K562 (cell line): ENCODE measurements around the gene HNRNPK. TPM values are rescaled to one million over a fixed set of nuclear protein-coding genes. Genes with fewer than 3 reads are reported as not detected.
A peak's percentile ranks its signal among the peaks of the same experiment; 100 is the strongest.

Source experiments
- ATF4 ChIP-seq: fragments of 450-650 bp; formaldehyde crosslinking; IDR thresholded peaks from 2 replicates; pipeline ENCODE4 v1.4.0; 2022; ENCODE audit warnings: mild to moderate bottlenecking, moderate library complexity
- BCOR ChIP-seq: fragments of 450-650 bp; IDR thresholded peaks from 2 replicates; pipeline ENCODE4 v1.6.1; 2016
- BMI1 ChIP-seq: fragments of 150-350 bp; IDR thresholded peaks from 2 replicates; pipeline ENCODE4 v1.6.1; 2014; ENCODE audit warnings: low read length
- CEBPZ ChIP-seq: fragments of 150-350 bp; IDR thresholded peaks from 2 replicates; pipeline ENCODE4 v1.6.1; 2014; ENCODE audit warnings: low read depth, mild to moderate bottlenecking, low read length, borderline replicate concordance
- CHCHD3 ChIP-seq: fragments of 250-450 bp; sonication (Bioruptor Pico); IDR thresholded peaks from 2 replicates; pipeline ENCODE4 v2.1.2; 2022; ENCODE audit warnings: mild to moderate bottlenecking
- FOXP4 ChIP-seq: sonication (generic); formaldehyde crosslinking; IDR thresholded peaks from 2 replicates; pipeline ENCODE4 v1.8.0; 2022; ENCODE audit warnings: mild to moderate bottlenecking, missing genetic modification reagents, borderline replicate concordance
- GATA2 ChIP-seq: sonication (generic); formaldehyde crosslinking; IDR thresholded peaks from 2 replicates; pipeline ENCODE4 v1.4.0; 2020; ENCODE audit warnings: mild to moderate bottlenecking, missing genetic modification reagents
- GTF2F1 ChIP-seq: IDR thresholded peaks from 2 replicates; pipeline ENCODE4 v1.6.1; 2011; ENCODE audit warnings: low read depth, low read length, improper control_type of control experiment
- KLF10 ChIP-seq: fragments of 250-450 bp; sonication (Bioruptor Pico); IDR thresholded peaks from 2 replicates; pipeline ENCODE4 v1.6.1; 2021; ENCODE audit warnings: matching md5 sums
- MAFK ChIP-seq: IDR thresholded peaks from 2 replicates; pipeline ENCODE4 v1.6.1; 2011; ENCODE audit warnings: low read length, improper control_type of control experiment
- MTA3 ChIP-seq: fragments of 450-650 bp; formaldehyde crosslinking; IDR thresholded peaks from 2 replicates; pipeline ENCODE4 v1.6.1; 2017; ENCODE audit warnings: mild to moderate bottlenecking, borderline replicate concordance
- NFE2 ChIP-seq: IDR thresholded peaks from 2 replicates; pipeline ENCODE4 v1.6.1; 2014; ENCODE audit warnings: antibody characterized with exemption, low read depth
- NFIX ChIP-seq: fragments of 250-450 bp; sonication (Bioruptor Pico); IDR thresholded peaks from 2 replicates; pipeline ENCODE4 v1.4.0; 2020; ENCODE audit warnings: low read depth, mild to moderate bottlenecking, moderate library complexity
- RBM25 ChIP-seq: fragments of 200-400 bp; formaldehyde crosslinking; IDR thresholded peaks from 2 replicates; pipeline ENCODE4 v1.6.1; 2018; ENCODE audit warnings: low read length, low read depth, moderate library complexity; ENCODE audit not compliant: severe bottlenecking
- RCOR1 ChIP-seq, 2 experiments: IDR thresholded peaks; 2 replicates each; pipeline ENCODE4 v1.6.1; 2012; ENCODE audit warnings: low read depth in 2 of 2, low read length in 2 of 2, borderline replicate concordance in 1 of 2, improper control_type of control experiment in 1 of 2
- SMAD4 ChIP-seq: fragments of 250-450 bp; sonication (Bioruptor Pico); conservative IDR thresholded peaks from 2 replicates; pipeline ENCODE4 v1.8.0; 2021; ENCODE audit warnings: inconsistent platforms, mild to moderate bottlenecking, moderate library complexity
- U2AF1 ChIP-seq: fragments of 200-400 bp; formaldehyde crosslinking; optimal IDR thresholded peaks from 2 replicates; pipeline ENCODE3; 2017; ENCODE audit warnings: mild to moderate bottlenecking, low read depth, low read length, moderate library complexity
- ZFP30 ChIP-seq: fragments of 250-450 bp; sonication (Bioruptor Pico); IDR thresholded peaks from 2 replicates; pipeline ENCODE4 v1.8.0; 2022; ENCODE audit warnings: moderate library complexity, mild to moderate bottlenecking, inconsistent platforms, borderline replicate concordance
- ZNF239 ChIP-seq: fragments of 250-450 bp; sonication (Bioruptor Pico); IDR thresholded peaks from 2 replicates; pipeline ENCODE4 v1.4.0; 2020; ENCODE audit warnings: mild to moderate bottlenecking
- ZNF354B ChIP-seq: fragments of 250-450 bp; sonication (Bioruptor Pico); IDR thresholded peaks from 2 replicates; pipeline ENCODE4 v1.4.0; 2020
- ZNF655 ChIP-seq: fragments of 250-450 bp; sonication (Bioruptor Pico); IDR thresholded peaks from 2 replicates; pipeline ENCODE4 v1.5.0; 2021
- ZNF668 ChIP-seq: fragments of 250-450 bp; sonication (Bioruptor Pico); IDR thresholded peaks from 2 replicates; pipeline ENCODE4 v1.8.0; 2022; ENCODE audit warnings: mild to moderate bottlenecking, inconsistent platforms
- polyA plus RNA-seq, 8 experiments: library from polyadenylated mRNA; depleted of rRNA in 4 of 8; stranded (reverse) in 5 of 8; unstranded in 3 of 8; fragments of >200 nt; fragmentation: Nextera tagmentation in 2 of 8; fragmentation: Illumina TruSeq in 1 of 8; extraction: Ambion mirVana in 2 of 8; extraction: Trizol in 1 of 8; gene quantifications; 2 replicates each; pipeline versions ENCODE4 v1.2.1 to v1.2.3, GENCODE V29; 2011 to 2014; ENCODE audit warnings: inconsistent platforms in 1 of 8, missing spikeins in 1 of 8
- total RNA-seq, 7 experiments: library from RNA; depleted of rRNA in 6 of 7; stranded (reverse); fragments of >200 nt in 6 of 7; fragmentation: Illumina TruSeq in 2 of 7; extraction: Trizol in 2 of 7; gene quantifications; 2 replicates each; pipeline versions ENCODE4 v1.2.1 to v1.2.3, GENCODE V29; 2011 to 2021; ENCODE audit warnings: low replicate concordance in 1 of 7

The HNRNPK gene
- total and polyA plus RNA-seq, 9 of the 15 experiments (the other 6 are each of a cell fraction or from before 2014, with no cell fraction given), result 224 to 883 (median 618) TPM

- no peak for TF ChIP-seq ATF4 (CRISPR knock-in tag)
- no peak for TF ChIP-seq ZNF668 (CRISPR knock-in tag)
- TF ChIP-seq RCOR1 (IDR thresholded peaks at IDR 0.05; ENCODE audit: borderline replicate concordance in 1 of 2, low read depth in 2 of 2, low read length in 2 of 2), result no peak
- TF ChIP-seq U2AF1, result no peak
- no peak for TF ChIP-seq CEBPZ
- TF ChIP-seq ZNF239 (CRISPR knock-in tag), result no peak
- TF ChIP-seq GTF2F1, result peak; percentile 59; the same call in 1 of the 2 replicates
- no peak for TF ChIP-seq ZNF655 (CRISPR knock-in tag)
- no peak for TF ChIP-seq RBM25
- no peak for TF ChIP-seq BMI1
- no peak for TF ChIP-seq NFIX
- no peak for TF ChIP-seq GATA2 (CRISPR knock-in tag)
- TF ChIP-seq FOXP4 (CRISPR knock-in tag), result 0 out of 2 replicates have a peak, but pooled peaks have one; percentile 25
- no peak for TF ChIP-seq BCOR
- no peak for TF ChIP-seq ZFP30
- no peak for TF ChIP-seq ZNF354B
- TF ChIP-seq SMAD4, result no peak
- no peak for TF ChIP-seq CHCHD3
- no peak for TF ChIP-seq MTA3
- no peak for TF ChIP-seq NFE2
- TF ChIP-seq MAFK, result no peak
- no peak for TF ChIP-seq KLF10 (CRISPR knock-in tag)
Observed at GRCh38 chr9:83978992-83979811, 813 bp downstream of the HNRNPK start (continued).
